Thyroid gland (tissue), 4 donors: ENCODE results near the gene RHOA.

Experiments used
- CTCF ChIP-seq, 6 experiments: fragments of 200-600 bp in 3 of 6; fragments of 450-650 bp in 3 of 6; sonication (generic) in 3 of 6; IDR thresholded peaks; one replicate each; pipeline ENCODE4 v1.5.1; 2016 to 2019; ENCODE audit warnings: antibody characterized with exemption in 6 of 6, mild to moderate bottlenecking in 2 of 6, inconsistent platforms in 1 of 6, moderate library complexity in 1 of 6
- POLR2A ChIP-seq, 2 donors: fragments of 450-650 bp; IDR thresholded peaks; one replicate each; pipeline ENCODE4 v1.6.1; 2017; ENCODE audit warnings: antibody characterized with exemption in 2 of 2, mild to moderate bottlenecking in 2 of 2, moderate library complexity in 1 of 2

DNA sequence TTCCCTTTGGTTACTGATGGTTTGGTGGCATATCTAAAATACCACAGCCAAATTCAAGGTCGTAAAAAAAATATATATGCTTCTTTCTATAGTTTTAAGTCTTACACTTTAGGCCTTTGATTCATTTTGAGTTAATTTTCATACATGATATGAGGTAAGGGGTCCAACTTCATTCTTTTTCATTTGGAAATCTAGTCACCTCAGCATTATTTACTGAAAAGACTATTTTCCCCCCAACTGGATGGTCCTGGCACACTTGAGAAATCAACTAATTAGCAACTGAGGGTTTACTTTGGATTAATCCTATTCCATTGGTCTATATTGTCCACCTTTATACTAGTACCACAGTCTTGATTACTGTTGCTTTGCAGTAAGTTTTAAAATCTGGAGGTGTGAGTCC lies 26.2 kb downstream of the RHOA start:
- TF ChIP-seq CTCF (IDR thresholded peaks at IDR 0.05) (no peak), POLR2A (IDR thresholded peaks at IDR 0.05) (no peak)
